ENCODE measurements around the gene PWWP2B. TPM values are rescaled to one million over a fixed set of nuclear protein-coding genes. Genes with fewer than 3 reads are reported as not detected.

Gene PWWP2B
- total RNA-seq, 6 experiments from 2014 or later = 3.0 to 12.2 (median 5.1) TPM

DNA sequence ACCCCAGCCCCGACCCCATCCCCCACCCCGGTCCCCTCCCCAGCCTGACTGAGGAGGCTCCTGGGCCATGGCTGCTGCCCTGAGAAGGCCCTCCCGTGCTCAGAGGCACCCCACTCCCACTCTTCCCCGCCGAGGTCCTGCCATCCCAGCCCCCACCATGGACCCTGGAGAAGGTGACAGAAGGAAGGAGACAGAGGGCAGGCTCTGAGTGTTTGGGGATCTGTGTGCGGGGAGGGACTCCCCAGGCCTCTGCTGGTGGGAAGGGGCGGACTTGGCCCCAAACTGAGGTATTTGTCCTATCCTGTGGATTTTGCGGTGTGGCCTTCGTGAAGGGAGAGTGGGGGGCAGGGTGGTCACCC lies 53.4 kb downstream of the PWWP2B start:
- no peaks in the 10 kb centered on the region for H3K9me3 ChIP-seq
- no peak overlapping the region for H3K27ac ChIP-seq
- TF ChIP-seq, protein P1, sequence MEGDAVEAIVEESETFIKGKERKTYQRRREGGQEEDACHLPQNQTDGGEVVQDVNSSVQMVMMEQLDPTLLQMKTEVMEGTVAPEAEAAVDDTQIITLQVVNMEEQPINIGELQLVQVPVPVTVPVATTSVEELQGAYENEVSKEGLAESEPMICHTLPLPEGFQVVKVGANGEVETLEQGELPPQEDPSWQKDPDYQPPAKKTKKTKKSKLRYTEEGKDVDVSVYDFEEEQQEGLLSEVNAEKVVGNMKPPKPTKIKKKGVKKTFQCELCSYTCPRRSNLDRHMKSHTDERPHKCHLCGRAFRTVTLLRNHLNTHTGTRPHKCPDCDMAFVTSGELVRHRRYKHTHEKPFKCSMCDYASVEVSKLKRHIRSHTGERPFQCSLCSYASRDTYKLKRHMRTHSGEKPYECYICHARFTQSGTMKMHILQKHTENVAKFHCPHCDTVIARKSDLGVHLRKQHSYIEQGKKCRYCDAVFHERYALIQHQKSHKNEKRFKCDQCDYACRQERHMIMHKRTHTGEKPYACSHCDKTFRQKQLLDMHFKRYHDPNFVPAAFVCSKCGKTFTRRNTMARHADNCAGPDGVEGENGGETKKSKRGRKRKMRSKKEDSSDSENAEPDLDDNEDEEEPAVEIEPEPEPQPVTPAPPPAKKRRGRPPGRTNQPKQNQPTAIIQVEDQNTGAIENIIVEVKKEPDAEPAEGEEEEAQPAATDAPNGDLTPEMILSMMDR (IDR thresholded peaks at IDR 0.05) = no peak
- no peak for TF ChIP-seq POLR2A (IDR thresholded peaks at IDR 0.05)
- H3K4me3 ChIP-seq = no peak overlapping the region
- WGBS (ENCODE audit: insufficient coverage, low coverage, low lambda C conversion rate, missing lambda C conversion rate) = 71% methylated on average over 5 of the region's 9 CpGs
- DNase-seq (peak in 2 of 3 donors; percentile 16 to 52), ATAC-seq (no peak)
- H3K36me3 ChIP-seq = no peaks in the 10 kb centered on the region
- no peaks in the 10 kb centered on the region for H3K27me3 ChIP-seq
- H3K4me1 ChIP-seq = peaks cover 0 to 20% (median 5%) of the 10 kb centered on the region in 4 donors
- intact Hi-C loops (cut with DNase I) = loop anchor here (5.0 kb wide), 2 partner anchors 58 to 223 kb away; no protein-coding TSS in a partner anchor

DNA sequence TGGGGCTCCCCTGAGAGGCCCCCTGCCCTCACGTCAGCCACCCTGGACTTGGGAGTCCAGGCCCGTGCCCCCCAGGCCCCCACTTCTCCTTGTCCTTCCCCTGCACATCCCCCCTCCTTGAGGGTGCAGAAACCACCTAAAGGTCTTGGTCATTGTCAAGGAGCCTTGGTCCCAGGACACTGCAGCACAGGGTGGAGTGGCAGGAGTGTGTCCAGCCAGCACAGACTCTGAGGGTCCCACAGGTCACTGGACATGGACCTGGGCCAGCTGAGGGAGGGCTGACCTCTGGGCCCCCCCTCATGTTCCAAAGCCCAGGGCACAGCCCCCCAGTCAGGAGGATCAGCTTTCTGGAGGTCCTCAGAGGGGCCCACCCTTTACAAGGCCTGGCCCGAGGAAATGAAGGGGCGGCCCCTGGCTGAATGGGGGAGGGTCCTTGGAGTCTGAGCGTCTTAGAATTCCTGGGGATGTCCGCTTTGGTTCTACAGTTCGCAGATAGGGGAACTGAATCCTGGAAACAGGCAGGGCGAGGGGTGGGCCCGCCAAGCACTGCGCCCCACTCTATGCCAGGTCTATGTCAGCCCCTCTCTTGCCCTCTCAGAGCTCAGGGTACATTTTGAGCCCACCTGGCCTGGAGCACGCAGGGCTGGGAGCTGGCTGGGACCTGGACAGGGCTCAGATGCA lies 54.0 kb downstream of the PWWP2B start:
- peaks cover 0 to 20% (median 5%) of the 10 kb centered on the region in 4 donors for H3K4me1 ChIP-seq
- H3K27ac ChIP-seq = no peak overlapping the region
- no peak overlapping the region for H3K4me3 ChIP-seq
- H3K27me3 ChIP-seq = no peaks in the 10 kb centered on the region
- no peaks in the 10 kb centered on the region for H3K9me3 ChIP-seq
- no CpG with 5 or more reads among the region's 11 CpGs for WGBS (ENCODE audit: insufficient coverage, low coverage, low lambda C conversion rate, missing lambda C conversion rate)
- TF ChIP-seq, protein P1 (IDR thresholded peaks at IDR 0.05) = no peak
- TF ChIP-seq POLR2A (IDR thresholded peaks at IDR 0.05) = no peak
- no peaks in the 10 kb centered on the region for H3K36me3 ChIP-seq
- peak in 2 of 3 donors; percentile 21 to 56 for DNase-seq
- ATAC-seq = no peak
- intact Hi-C loops (cut with DNase I) = loop anchor here (5.0 kb wide), 2 partner anchors 59 to 224 kb away; no protein-coding TSS in a partner anchor

DNA sequence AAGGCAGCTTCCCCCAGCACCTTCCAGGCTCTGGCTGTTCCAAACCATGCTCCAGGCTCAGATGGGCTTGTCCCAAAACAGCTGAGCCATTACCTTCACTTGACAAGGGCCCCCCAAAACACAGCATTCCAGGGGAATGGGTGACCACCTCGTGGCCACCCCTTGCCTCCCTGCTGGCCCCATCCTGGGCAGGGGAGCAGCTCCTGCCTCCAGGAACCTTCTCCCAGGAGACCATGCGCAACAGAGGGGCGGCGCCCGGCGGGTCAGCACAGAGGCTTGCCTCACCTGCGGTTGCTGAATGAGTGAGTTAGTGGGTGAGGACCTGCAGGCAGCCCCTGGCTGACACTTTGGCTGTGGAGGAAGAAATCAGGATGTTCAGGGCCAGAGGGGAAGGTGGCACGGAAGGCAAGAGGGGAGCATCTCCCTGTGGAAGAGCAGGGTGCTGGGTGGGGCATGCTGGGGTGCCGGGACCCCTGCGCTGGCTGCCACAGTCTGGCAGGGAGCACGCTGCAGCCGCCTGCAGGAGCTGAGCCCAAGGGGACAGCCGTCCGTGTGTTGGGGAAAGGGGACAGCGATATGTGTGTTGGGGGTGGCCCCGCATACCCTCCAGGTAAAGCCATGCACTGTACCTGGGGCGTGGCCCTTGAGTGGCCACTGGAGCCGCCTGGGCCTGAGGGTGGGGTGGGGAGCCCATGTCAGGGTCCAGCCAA lies 54.7 kb downstream of the PWWP2B start:
- no peaks in the 10 kb centered on the region for H3K27me3 ChIP-seq
- intact Hi-C loops (cut with DNase I) = loop anchor here (5.0 kb wide), 2 partner anchors 59 to 224 kb away; no protein-coding TSS in a partner anchor
- WGBS (ENCODE audit: insufficient coverage, low coverage, low lambda C conversion rate, missing lambda C conversion rate) = 83% methylated on average over 5 of the region's 18 CpGs
- no peak overlapping the region for H3K4me3 ChIP-seq
- no peak overlapping the region for H3K27ac ChIP-seq
- H3K4me1 ChIP-seq = peaks cover 0 to 20% (median 5%) of the 10 kb centered on the region in 4 donors
- TF ChIP-seq, protein P1 (IDR thresholded peaks at IDR 0.05) = no peak
- TF ChIP-seq POLR2A (IDR thresholded peaks at IDR 0.05) = no peak
- ATAC-seq = no peak
- no peaks in the 10 kb centered on the region for H3K9me3 ChIP-seq
- peak in 2 of 3 donors; percentile 30 to 59 for DNase-seq
- no peaks in the 10 kb centered on the region for H3K36me3 ChIP-seq

DNA sequence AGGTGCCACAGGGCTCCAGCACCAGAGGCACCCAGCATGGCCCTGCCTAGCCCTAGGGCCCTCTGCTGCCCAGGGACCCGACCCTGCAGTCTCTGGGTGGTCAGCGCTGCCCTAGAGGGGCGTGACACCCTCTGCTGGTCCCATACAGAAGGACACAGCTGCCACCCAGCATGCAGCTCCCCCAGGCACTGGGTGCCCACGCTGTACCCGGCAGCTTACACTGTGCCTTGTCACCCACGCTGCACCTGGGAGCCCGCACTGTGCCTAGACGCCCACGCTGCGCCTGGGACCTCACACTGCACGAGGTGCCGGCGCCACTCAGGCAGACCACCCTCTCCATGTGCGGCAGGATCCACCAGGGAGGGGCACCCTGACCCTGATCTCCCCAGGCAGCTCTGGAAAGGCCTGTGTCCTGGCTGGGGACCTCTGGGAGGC lies 55.2 kb downstream of the PWWP2B start:
- Histone ChIP-seq H3K27ac (no peak overlapping the region), H3K27me3 (no peaks in the 10 kb centered on the region), H3K4me3 (no peak overlapping the region), H3K9me3 (no peaks in the 10 kb centered on the region), H3K4me1 (peaks cover 0 to 20% (median 5%) of the 10 kb centered on the region in 4 donors), H3K36me3 (no peaks in the 10 kb centered on the region)
- intact Hi-C loops (cut with DNase I) = loop anchor here (5.0 kb wide), 2 partner anchors 60 to 225 kb away; no protein-coding TSS in a partner anchor
- DNase-seq (peak in 2 of 3 donors; percentile 42 to 65), ATAC-seq (no peak)
- TF ChIP-seq POLR2A (IDR thresholded peaks at IDR 0.05) = no peak
- TF ChIP-seq, protein P1 (IDR thresholded peaks at IDR 0.05) = no peak
- WGBS (ENCODE audit: insufficient coverage, low coverage, low lambda C conversion rate, missing lambda C conversion rate) = no CpG with 5 or more reads among the region's 14 CpGs
